Activated CD8-positive, alpha-beta T cell treated with anti-CD3 and anti-CD28 coated beads for 36 hours (primary cell): ENCODE measurements around the gene DCTN5. TPM values are rescaled to one million over a fixed set of nuclear protein-coding genes. Genes with fewer than 3 reads are reported as not detected.
"Not testable (repeated sequence)": the region's sequence is repeated elsewhere in the genome, so short reads cannot be mapped to it uniquely, and the experiment has no call there.

Source experiments
- ATAC-seq: fragments of 200-7000 bp; cut with Tn5 transposase; one replicate; pipeline ENCODE4 v1.10.0; 2021; ENCODE audit warnings: mild to moderate bottlenecking, moderate library complexity
- CTCF ChIA-PET: fragments of 350-600 bp; sonication (Branson Sonifier 250); formaldehyde crosslinking; loops from one replicate; lab custom pipeline; 2021; ENCODE audit warnings: antibody characterized with exemption; lab: Charles Lee
- POLR2A ChIA-PET: fragments of 350-600 bp; sonication (Branson Sonifier 250); formaldehyde crosslinking; loops from one replicate; lab custom pipeline; 2021; ENCODE audit warnings: antibody characterized with exemption; lab: Charles Lee
- DNase-seq: peaks from one replicate; pipeline ENCODE4 v3.0.0-alpha.2; 2020
- H3K27ac Mint-ChIP-seq: one replicate; pipeline ENCODE4 v1.8.0; 2021; ENCODE audit warnings: mild to moderate bottlenecking, mixed read lengths
- H3K27me3 Mint-ChIP-seq: one replicate; pipeline ENCODE4 v1.8.0; 2021; ENCODE audit warnings: mixed read lengths
- H3K36me3 Mint-ChIP-seq: one replicate; pipeline ENCODE4 v1.8.0; 2021; ENCODE audit warnings: low read depth, mixed read lengths
- H3K4me1 Mint-ChIP-seq: one replicate; pipeline ENCODE4 v1.8.0; 2021; ENCODE audit warnings: low read depth, mixed read lengths
- H3K4me3 Mint-ChIP-seq: one replicate; pipeline ENCODE4 v1.8.0; 2021; ENCODE audit warnings: mild to moderate bottlenecking, moderate library complexity, mixed read lengths
- H3K9me3 Mint-ChIP-seq: one replicate; pipeline ENCODE4 v1.8.0; 2021; ENCODE audit warnings: mixed read lengths
- CTCF ChIP-seq: fragments of 200-600 bp; IDR thresholded peaks from one replicate; pipeline ENCODE4 v1.8.0; 2022; ENCODE audit warnings: antibody characterized with exemption, mild to moderate bottlenecking
- intact Hi-C: fragments of 100-400 bp; cut with micrococcal nuclease; formaldehyde crosslinking; loops from one replicate; pipeline ENCODE4 v1.10.0; 2022
- total RNA-seq, 2 experiments: library from RNA; stranded (reverse); gene quantifications; one replicate each; pipeline ENCODE4 v1.2.3, GENCODE V29; 2021

DCTN5 gene
- total RNA-seq, 2 experiments from 2014 or later = 51.3 to 54.1 TPM

- H3K27ac Mint-ChIP-seq = no peak overlapping the region
- ChIA-PET POLR2A (no interaction called here), CTCF (no interaction called here)
- TF ChIP-seq CTCF = no peak
- no peaks in the 10 kb centered on the region for H3K27me3 Mint-ChIP-seq
- no peak for ATAC-seq
- peaks cover 22% of the 10 kb centered on the region for H3K36me3 Mint-ChIP-seq
- no peak overlapping the region for H3K4me3 Mint-ChIP-seq
- no peak for DNase-seq
- no peaks in the 10 kb centered on the region for H3K9me3 Mint-ChIP-seq
- H3K4me1 Mint-ChIP-seq = no peaks in the 10 kb centered on the region
- intact Hi-C loops = no loop called here
Measured at GRCh38 chr16:23611936-23612335, 29.3 kb upstream of the DCTN5 start.

- no peaks in the 10 kb centered on the region for H3K27me3 Mint-ChIP-seq
- ChIA-PET POLR2A (no interaction called here), CTCF (interaction anchor here (0.9 kb wide), 1 partner anchor 27 kb away, joined by 3 read pairs; no protein-coding TSS in a partner anchor)
- intact Hi-C loops = no loop called here
- H3K9me3 Mint-ChIP-seq = no peaks in the 10 kb centered on the region
- no peak for TF ChIP-seq CTCF
- H3K4me3 Mint-ChIP-seq = no peak overlapping the region
- peaks cover 31% of the 10 kb centered on the region for H3K36me3 Mint-ChIP-seq
- ATAC-seq (no peak), DNase-seq (no peak)
- H3K27ac Mint-ChIP-seq = no peak overlapping the region
- no peaks in the 10 kb centered on the region for H3K4me1 Mint-ChIP-seq
Measured at GRCh38 chr16:23615805-23616204, 25.5 kb upstream of the DCTN5 start.

GRCh38 chr16:23624092-23624491 lies 17.2 kb upstream of the DCTN5 start:
- peaks cover 41% of the 10 kb centered on the region for H3K36me3 Mint-ChIP-seq
- no peaks in the 10 kb centered on the region for H3K9me3 Mint-ChIP-seq
- no peak for TF ChIP-seq CTCF
- H3K27me3 Mint-ChIP-seq = no peaks in the 10 kb centered on the region
- no peaks in the 10 kb centered on the region for H3K4me1 Mint-ChIP-seq
- no peak overlapping the region for H3K27ac Mint-ChIP-seq
- ChIA-PET CTCF (interaction anchor here (1.1 kb wide), 1 partner anchor 26 kb away, joined by 3 read pairs; no protein-coding TSS in a partner anchor), POLR2A (interaction anchor here (0.8 kb wide), 1 partner anchor 1432 kb away, joined by 3 read pairs; no protein-coding TSS in a partner anchor)
- intact Hi-C loops = no loop called here
- H3K4me3 Mint-ChIP-seq = no peak overlapping the region
- ATAC-seq (no peak), DNase-seq (no peak)

- no peak for ATAC-seq
- no peak for DNase-seq
- peaks cover 45% of the 10 kb centered on the region for H3K36me3 Mint-ChIP-seq
Measured at GRCh38 chr16:23629516-23629915, 11.8 kb upstream of the DCTN5 start.

GRCh38 chr16:23631874-23632273 lies 9.4 kb upstream of the DCTN5 start:
- POLR2A ChIA-PET, H3K27ac Mint-ChIP-seq, DNase-seq, H3K9me3 Mint-ChIP-seq, H3K4me3 Mint-ChIP-seq, ATAC-seq, intact Hi-C loops, H3K27me3 Mint-ChIP-seq: not testable (repeated sequence)
- CTCF ChIA-PET = interaction anchor here (1.8 kb wide), 1 partner anchor 30 kb away, joined by 4 read pairs; no protein-coding TSS in a partner anchor
- Mint-ChIP-seq H3K36me3 (peaks cover 52% of the 10 kb centered on the region), H3K4me1 (peaks cover 13% of the 10 kb centered on the region)

More at GRCh38 chr16:23629516-23629915, 11.8 kb upstream of the DCTN5 start:
- TF ChIP-seq CTCF = no peak
- CTCF ChIA-PET = no interaction called here
- POLR2A ChIA-PET = no interaction called here
- H3K4me1 Mint-ChIP-seq = peaks cover 10% of the 10 kb centered on the region
- H3K27me3 Mint-ChIP-seq = no peaks in the 10 kb centered on the region
- no peak overlapping the region for H3K27ac Mint-ChIP-seq
- no peak overlapping the region for H3K4me3 Mint-ChIP-seq
- intact Hi-C loops = no loop called here
- H3K9me3 Mint-ChIP-seq = no peaks in the 10 kb centered on the region
